Measurements from ENCODE around the gene CCDC157.

Gene CCDC157

DNA sequence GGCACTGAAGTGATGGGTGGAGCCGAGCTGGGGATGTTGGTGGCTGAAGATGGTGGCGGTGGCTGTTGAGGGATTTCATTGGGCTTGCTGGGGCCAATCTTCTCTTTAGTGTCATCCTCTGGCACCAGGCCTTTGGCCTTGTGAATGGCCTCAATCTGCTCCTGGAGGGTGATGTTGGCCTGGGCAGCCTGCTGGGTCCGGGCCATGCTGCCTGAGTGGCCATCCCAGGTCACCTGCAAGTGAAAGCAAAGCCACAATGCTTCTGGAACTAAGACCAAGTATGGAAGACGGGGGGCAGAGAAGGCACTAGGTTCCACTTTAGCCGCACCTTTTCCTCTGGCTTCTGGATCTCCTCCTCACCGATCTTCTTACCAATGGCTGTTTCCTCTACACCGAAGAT is 18.0 kb upstream of the CCDC157 start:
- TF ChIP-seq CTCF (IDR thresholded peaks at IDR 0.05; ENCODE audit: low read length, missing control alignments) = no peak
- no peak overlapping the region for H3K4me3 ChIP-seq (replicated peaks; ENCODE audit: low read depth, low read length)
- no peak for DNase-seq (ENCODE audit: low read depth)

GRCh38 chr22:30340911-30341685 is 15.7 kb upstream of the CCDC157 start:
- H3K4me3 ChIP-seq (replicated peaks; ENCODE audit: low read depth, low read length) = no peak overlapping the region
- DNase-seq (ENCODE audit: low read depth) = no peak
- no peak for TF ChIP-seq CTCF (IDR thresholded peaks at IDR 0.05; ENCODE audit: low read length, missing control alignments)

DNA sequence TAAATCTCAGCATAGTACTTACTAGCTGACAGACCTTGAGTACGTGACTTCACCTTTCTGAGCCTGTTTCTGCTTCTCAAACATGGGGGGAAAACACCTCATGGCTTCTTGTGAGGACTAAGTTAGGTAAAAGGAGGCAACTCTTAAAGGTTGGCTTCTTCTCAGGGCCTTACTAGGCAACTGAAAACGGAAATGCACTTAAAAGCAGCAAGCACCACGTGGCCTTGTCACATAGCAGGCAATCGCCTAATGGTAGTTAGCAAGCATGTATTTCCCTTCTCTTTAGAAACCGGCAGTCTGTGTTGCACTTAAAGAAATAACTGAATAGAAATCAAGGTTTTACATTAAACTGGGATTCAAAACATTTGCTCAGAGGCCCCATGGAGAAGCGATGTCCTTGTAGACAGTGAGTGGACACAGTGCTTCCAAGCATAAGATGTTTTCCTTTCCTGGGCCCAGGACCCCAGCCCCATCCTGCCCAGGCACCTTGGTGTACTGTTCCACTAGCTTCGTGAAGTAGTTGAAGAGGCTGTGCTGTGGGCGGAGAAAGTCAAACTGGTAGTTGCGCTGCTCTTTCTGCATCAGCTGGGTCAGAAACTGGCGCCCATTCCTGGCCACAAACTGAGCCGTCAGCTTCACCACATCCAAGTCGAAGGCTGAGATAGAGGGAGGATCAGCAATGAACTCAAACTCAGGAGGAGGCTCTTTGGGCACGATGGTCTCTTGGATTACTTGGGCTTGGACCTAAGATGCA is 12.2 kb upstream of the CCDC157 start:
- no peak overlapping the region for H3K4me3 ChIP-seq (replicated peaks; ENCODE audit: low read depth, low read length)
- no peak for TF ChIP-seq CTCF (IDR thresholded peaks at IDR 0.05; ENCODE audit: low read length, missing control alignments)
- no peak for DNase-seq (ENCODE audit: low read depth)

DNA sequence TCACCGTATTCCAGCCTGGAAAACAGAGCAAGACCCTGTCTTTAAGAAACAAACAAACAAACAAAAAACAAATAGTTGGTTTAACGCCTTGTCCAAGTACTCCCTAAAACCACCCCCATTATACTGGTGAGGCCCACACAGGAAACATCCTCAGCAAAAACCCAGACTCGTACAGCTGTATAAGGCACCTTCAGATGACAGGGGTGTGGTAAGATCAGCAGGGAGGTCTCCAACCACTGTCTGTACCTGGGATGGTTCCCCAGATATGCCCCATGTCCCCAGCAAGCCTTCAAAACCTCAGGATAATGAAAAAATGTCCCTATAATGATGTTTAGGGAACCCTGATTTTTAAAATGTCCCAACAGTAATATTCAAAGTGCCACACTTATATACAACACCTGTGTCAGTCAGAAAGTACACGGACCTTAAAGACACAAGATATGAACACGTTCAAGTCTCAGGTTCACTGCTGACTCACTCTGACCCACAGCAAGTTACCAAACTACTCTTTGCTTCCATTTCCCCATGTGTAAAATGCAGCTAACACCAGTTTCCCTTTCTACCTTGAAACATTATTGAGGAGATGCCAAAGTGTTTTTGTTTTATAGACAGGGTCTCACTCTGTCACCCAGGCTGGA is 9.4 kb upstream of the CCDC157 start:
- DNase-seq (ENCODE audit: low read depth) = no peak
- H3K4me3 ChIP-seq (replicated peaks; ENCODE audit: low read depth, low read length) = no peak overlapping the region
- TF ChIP-seq CTCF (IDR thresholded peaks at IDR 0.05; ENCODE audit: low read length, missing control alignments) = no peak

GRCh38 chr22:30348404-30348803 is 8.4 kb upstream of the CCDC157 start:
- H3K4me3 ChIP-seq (replicated peaks; ENCODE audit: low read depth, low read length) = no peak overlapping the region
- TF ChIP-seq CTCF (IDR thresholded peaks at IDR 0.05; ENCODE audit: low read length, missing control alignments) = no peak
- no peak for DNase-seq (ENCODE audit: low read depth)

- TF ChIP-seq CTCF (IDR thresholded peaks at IDR 0.05; ENCODE audit: low read length, missing control alignments) = no peak
- DNase-seq (ENCODE audit: low read depth) = no peak
- H3K4me3 ChIP-seq (replicated peaks; ENCODE audit: low read depth, low read length) = no peak overlapping the region
Observed at GRCh38 chr22:30348809-30349208, 8.0 kb upstream of the CCDC157 start.

All from fibroblast of pulmonary artery (primary cell).